IMR-90 (cell line): ENCODE data around the gene CEACAM1. TPM values are rescaled to one million over a fixed set of nuclear protein-coding genes. Genes with fewer than 3 reads are reported as not detected.

Experiments
- ATAC-seq: fragments of 200-7000 bp; cut with Tn5 transposase; 2 replicates; pipeline ENCODE4 v1.9.1; 2020; ENCODE audit warnings: low read depth, mild to moderate bottlenecking, moderate library complexity
- BruUV-seq: library from RNA; stranded (reverse); fragments of 400-500 nt; replicated peaks from 2 replicates; lab custom pipeline; 2021; lab: Mats Ljungman, UMichigan
- CTCF ChIA-PET: fragments of 300-600 bp; formaldehyde crosslinking; extraction: SDS; loops from one replicate; lab custom pipeline; 2021; ENCODE audit warnings: antibody characterized with exemption; lab: Yijun Ruan, JAX
- POLR2A ChIA-PET: fragments of 300-600 bp; sonication (Branson Sonifier 250); formaldehyde crosslinking; loops from one replicate; lab custom pipeline; 2022; ENCODE audit warnings: antibody characterized with exemption; ENCODE audit not compliant: unreplicated experiment; lab: Charles Lee
- DNase-seq: peaks from one replicate; pipeline ENCODE4 v3.0.0; 2013
- H2AFZ ChIP-seq: replicated peaks from 2 replicates; pipeline ENCODE3; 2013; ENCODE audit warnings: low read length, mild to moderate bottlenecking; ENCODE audit not compliant: poor library complexity
- H2AK5ac ChIP-seq: 2 replicates; pipeline ENCODE4 v1.6.1; 2013; ENCODE audit warnings: low read depth, low read length, inconsistent platforms
- H2AK9ac ChIP-seq: replicated peaks from 2 replicates; pipeline ENCODE3; 2013; ENCODE audit warnings: mild to moderate bottlenecking, low read depth, low read length, moderate library complexity; ENCODE audit not compliant: poor library complexity
- H2BK120ac ChIP-seq: 2 replicates; pipeline ENCODE4 v1.6.1; 2013; ENCODE audit warnings: low read depth, low read length, inconsistent platforms
- H2BK15ac ChIP-seq: 3 replicates; pipeline ENCODE4 v1.6.1; 2013; ENCODE audit warnings: low read depth, low read length, inconsistent platforms
- H2BK20ac ChIP-seq: 2 replicates; pipeline ENCODE4 v1.6.1; 2013; ENCODE audit warnings: low read depth, mild to moderate bottlenecking, inconsistent platforms, low read length, moderate library complexity
- H2BK5ac ChIP-seq: 2 replicates; pipeline ENCODE4 v1.6.1; 2013; ENCODE audit warnings: mild to moderate bottlenecking, low read depth, low read length, inconsistent platforms; ENCODE audit not compliant: poor library complexity, severe bottlenecking
- H3K14ac ChIP-seq: replicated peaks from 2 replicates; pipeline ENCODE4 v1.6.1; 2013; ENCODE audit warnings: low read depth, low read length, inconsistent platforms
- H3K18ac ChIP-seq: 2 replicates; pipeline ENCODE4 v1.6.1; 2013; ENCODE audit warnings: low read depth, low read length, control low read depth
- H3K23ac ChIP-seq: 2 replicates; pipeline ENCODE4 v1.6.1; 2013; ENCODE audit warnings: low read depth, low read length, inconsistent platforms
- H3K27ac ChIP-seq: 2 replicates; pipeline ENCODE4 v1.5.1; 2013; ENCODE audit warnings: mild to moderate bottlenecking, control low read depth, low read length; ENCODE audit not compliant: insufficient read depth
- H3K27me3 ChIP-seq: 2 replicates; pipeline ENCODE4 v1.6.1; 2013; ENCODE audit warnings: low read length; ENCODE audit not compliant: control insufficient read depth, insufficient read depth
- H3K36me3 ChIP-seq: 2 replicates; pipeline ENCODE4 v1.6.1; 2013; ENCODE audit warnings: low read length, mixed read lengths; ENCODE audit not compliant: control insufficient read depth, insufficient read depth
- H3K4ac ChIP-seq: 2 replicates; pipeline ENCODE4 v1.6.1; 2013; ENCODE audit warnings: low read depth, low read length, inconsistent platforms
- H3K4me1 ChIP-seq: 2 replicates; pipeline ENCODE4 v1.6.1; 2013; ENCODE audit warnings: low read length, mixed read lengths; ENCODE audit not compliant: control insufficient read depth, insufficient read depth
- H3K4me2 ChIP-seq: 2 replicates; pipeline ENCODE4 v1.6.1; 2013; ENCODE audit warnings: low read depth, mild to moderate bottlenecking, control low read depth, low read length, moderate library complexity
- H3K4me3 ChIP-seq: 2 replicates; pipeline ENCODE4 v1.5.1; 2013; ENCODE audit warnings: low read depth, mild to moderate bottlenecking, control low read depth, low read length, moderate library complexity; ENCODE audit not compliant: insufficient read depth
- H3K56ac ChIP-seq: 2 replicates; pipeline ENCODE4 v1.6.1; 2013; ENCODE audit warnings: low read length, inconsistent platforms; ENCODE audit not compliant: insufficient read depth; ENCODE audit errors: extremely low read depth
- H3K79me1 ChIP-seq, 2 experiments: 2 replicates each; pipeline ENCODE4 v1.6.1; 2013; ENCODE audit warnings: low read length in 2 of 2, inconsistent platforms in 1 of 2, low read depth in 1 of 2
- H3K9ac ChIP-seq: 2 replicates; pipeline ENCODE4 v1.6.1; 2013; ENCODE audit warnings: low read depth, low read length, control low read depth
- H3K9me1 ChIP-seq: 2 replicates; pipeline ENCODE4 v1.6.1; 2013; ENCODE audit warnings: low read length, inconsistent platforms; ENCODE audit not compliant: insufficient read depth
- H3K9me3 ChIP-seq: 2 replicates; pipeline ENCODE4 v1.6.1; 2013; ENCODE audit warnings: low read length; ENCODE audit not compliant: control insufficient read depth, insufficient read depth
- H4K20me1 ChIP-seq: 2 replicates; pipeline ENCODE4 v1.6.1; 2013; ENCODE audit warnings: low read length, inconsistent platforms; ENCODE audit not compliant: insufficient read depth
- H4K5ac ChIP-seq: 2 replicates; pipeline ENCODE4 v1.6.1; 2013; ENCODE audit warnings: mild to moderate bottlenecking, low read depth, low read length, control low read depth
- H4K8ac ChIP-seq, 2 experiments: 2 replicates each; pipeline ENCODE4 v1.6.1; 2013; ENCODE audit warnings: low read depth in 2 of 2, low read length in 2 of 2, control low read depth in 1 of 2, inconsistent platforms in 1 of 2
- H4K91ac ChIP-seq: 2 replicates; pipeline ENCODE4 v1.6.1; 2013; ENCODE audit warnings: low read depth, low read length, inconsistent platforms; ENCODE audit not compliant: insufficient read depth
- CEBPB ChIP-seq: IDR thresholded peaks from 2 replicates; pipeline ENCODE4 v1.6.1; 2012; ENCODE audit warnings: low read depth, low read length, improper control_type of control experiment
- CHD1 ChIP-seq: IDR thresholded peaks from 2 replicates; pipeline ENCODE4 v1.6.1; 2012; ENCODE audit warnings: low read depth, low read length, improper control_type of control experiment
- FOS ChIP-seq: fragments of 150-350 bp; IDR thresholded peaks from 2 replicates; pipeline ENCODE4 v1.6.1; 2016; ENCODE audit warnings: low read depth, low read length
- NFE2L2 ChIP-seq: fragments of 150-350 bp; IDR thresholded peaks from 2 replicates; pipeline ENCODE4 v1.6.1; 2016; ENCODE audit warnings: low read depth, mild to moderate bottlenecking, low read length
- RCOR1 ChIP-seq: IDR thresholded peaks from 2 replicates; pipeline ENCODE4 v1.6.1; 2012; ENCODE audit warnings: mild to moderate bottlenecking, low read length, improper control_type of control experiment; ENCODE audit not compliant: insufficient replicate concordance
- SMC3 ChIP-seq: fragments of 150-350 bp; IDR thresholded peaks from 2 replicates; pipeline ENCODE4 v1.6.1; 2016; ENCODE audit warnings: low read depth, mild to moderate bottlenecking, antibody characterized with exemption, low read length, moderate library complexity
- WGBS, 2 experiments: methylation state at CpG; one replicate each; pipeline versions ENCODE4 v1.1.5 to v1.1.7; 2013; ENCODE audit warnings: missing lambda C conversion rate in 2 of 2; ENCODE audit not compliant: insufficient read length in 1 of 2; ENCODE audit errors: extremely low coverage in 2 of 2; 5-methylcytosine and 5-hydroxymethylcytosine counted together
- dilution Hi-C: fragments of 300-500 bp; cut with HindIII; formaldehyde crosslinking; loops from one replicate; pipeline ENCODE4 v1.14.3; 2018; ENCODE audit warnings: low sequenced_read_pairs; ENCODE audit not compliant: unreplicated experiment
- in situ Hi-C: fragments of 300-500 bp; cut with MboI; formaldehyde crosslinking; loops from 3 replicates; pipeline ENCODE4 v1.14.3; 2019; ENCODE audit warnings: low sequenced_read_pairs, inconsistent platforms, mixed read lengths
- intact Hi-C: fragments of 100-400 bp; cut with micrococcal nuclease; formaldehyde crosslinking; loops from 2 replicates; pipeline ENCODE4 v1.10.0; 2022
- polyA plus RNA-seq, 3 experiments: library from polyadenylated mRNA; depleted of rRNA; stranded (reverse); fragments of >200 nt; gene quantifications; 2 replicates each; pipeline ENCODE4 v1.2.3, GENCODE V29; 2012; ENCODE audit warnings: low replicate concordance in 1 of 3
- total RNA-seq: library from RNA; depleted of rRNA; stranded (reverse); fragments of >200 nt; gene quantifications from 2 replicates; pipeline ENCODE4 v1.2.3, GENCODE V29; 2012
- TF ChIP-seq, protein P1 (sequence below): fragments of 150-350 bp; IDR thresholded peaks from 2 replicates; pipeline ENCODE4 v1.6.1; 2017; ENCODE audit warnings: mild to moderate bottlenecking, antibody characterized with exemption, low read length, low read depth
- TF ChIP-seq, protein P2 (sequence below): conservative IDR thresholded peaks from 2 replicates; pipeline ENCODE4 v1.5.1; 2012; ENCODE audit warnings: mild to moderate bottlenecking, low read depth, low read length, improper control_type of control experiment

CEACAM1 gene
- total and polyA plus RNA-seq, 2 of the 4 experiments (the other 2 are of a cell fraction) = not detected

DNA sequence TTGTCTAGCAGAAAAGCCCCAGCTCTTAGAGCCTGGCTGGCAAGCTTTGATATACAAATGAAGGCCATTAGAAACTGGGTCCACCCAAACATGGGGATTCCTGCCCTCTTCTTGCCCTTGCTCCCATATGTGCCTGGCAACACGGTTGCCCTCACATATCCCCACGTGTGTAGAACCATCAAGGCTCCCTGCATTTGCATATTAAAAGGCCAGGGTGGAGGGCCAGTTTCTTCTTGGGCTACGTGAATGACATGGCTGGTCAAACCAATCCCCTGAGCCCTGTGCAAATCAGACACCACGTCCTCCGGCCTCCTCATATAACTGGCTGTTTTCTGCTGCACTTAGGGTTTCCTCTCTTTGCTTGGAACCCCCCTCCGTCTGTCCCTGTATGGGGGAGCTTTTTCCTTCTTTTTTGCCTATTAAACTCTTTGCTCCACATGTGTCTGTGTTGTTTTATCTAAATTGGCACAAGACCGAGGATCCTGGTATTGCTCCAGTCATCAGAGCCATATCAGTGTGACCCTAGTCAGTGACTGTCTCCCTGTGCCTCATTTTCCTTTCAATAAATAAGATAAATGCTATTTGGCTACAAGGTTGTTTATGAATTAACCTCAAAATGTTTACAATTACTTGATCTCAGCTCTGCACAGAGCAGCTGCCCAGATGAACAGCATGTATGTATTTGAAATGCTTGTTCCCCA is 30.3 kb upstream of the CEACAM1 start:
- dilution Hi-C loops = no loop called here
- ATAC-seq = no peak
- POLR2A ChIA-PET = interaction anchor here (0.6 kb wide), 1 partner anchor 16 kb away, joined by 3 read pairs; no protein-coding TSS in a partner anchor

More for the DNA sequence above, 30.3 kb upstream of the CEACAM1 start:
- Histone ChIP-seq H2BK5ac (no peak overlapping the region), H3K14ac (no peak overlapping the region), H3K9me1 (no peaks in the 10 kb centered on the region), H4K91ac (no peak overlapping the region), H3K27me3 (peaks cover 44% of the 10 kb centered on the region), H3K4me2 (no peak overlapping the region), H4K8ac (no peak overlapping the region), H3K27ac (no peak overlapping the region), H2BK120ac (no peak overlapping the region), H3K79me1 (no peaks in the 10 kb centered on the region), H3K4ac (no peak overlapping the region), H2AK5ac (no peak overlapping the region), H2AK9ac (no peak overlapping the region), H3K23ac (no peak overlapping the region), H2BK15ac (no peak overlapping the region), H3K36me3 (no peaks in the 10 kb centered on the region), H4K5ac (no peak overlapping the region), H3K56ac (no peak overlapping the region), H3K9me3 (peaks cover 3% of the 10 kb centered on the region; the same call in 1 of the 2 replicates), H3K18ac (no peak overlapping the region), H2BK20ac (no peak overlapping the region), H3K4me1 (no peaks in the 10 kb centered on the region), H3K4me3 (no peak overlapping the region), H3K9ac (no peak overlapping the region), H4K20me1 (no peaks in the 10 kb centered on the region; the same call in 1 of the 2 replicates), H2AFZ (no peak overlapping the region)
- no peak for DNase-seq
- 0% methylated on average over 2 of the region's 7 CpGs; no CpG with 5 or more reads in 1 of the 2 experiments for WGBS, 2 experiments
- in situ Hi-C loops = no loop called here
- intact Hi-C loops = no loop called here
- CTCF ChIA-PET = no interaction called here
- TF ChIP-seq CHD1 (no peak), FOS (no peak), NFE2L2 (no peak), CEBPB (no peak), RCOR1 (no peak), SMC3 (no peak)
- TF ChIP-seq, protein P1, sequence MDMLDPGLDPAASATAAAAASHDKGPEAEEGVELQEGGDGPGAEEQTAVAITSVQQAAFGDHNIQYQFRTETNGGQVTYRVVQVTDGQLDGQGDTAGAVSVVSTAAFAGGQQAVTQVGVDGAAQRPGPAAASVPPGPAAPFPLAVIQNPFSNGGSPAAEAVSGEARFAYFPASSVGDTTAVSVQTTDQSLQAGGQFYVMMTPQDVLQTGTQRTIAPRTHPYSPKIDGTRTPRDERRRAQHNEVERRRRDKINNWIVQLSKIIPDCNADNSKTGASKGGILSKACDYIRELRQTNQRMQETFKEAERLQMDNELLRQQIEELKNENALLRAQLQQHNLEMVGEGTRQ = no peak
- TF ChIP-seq, protein P2, sequence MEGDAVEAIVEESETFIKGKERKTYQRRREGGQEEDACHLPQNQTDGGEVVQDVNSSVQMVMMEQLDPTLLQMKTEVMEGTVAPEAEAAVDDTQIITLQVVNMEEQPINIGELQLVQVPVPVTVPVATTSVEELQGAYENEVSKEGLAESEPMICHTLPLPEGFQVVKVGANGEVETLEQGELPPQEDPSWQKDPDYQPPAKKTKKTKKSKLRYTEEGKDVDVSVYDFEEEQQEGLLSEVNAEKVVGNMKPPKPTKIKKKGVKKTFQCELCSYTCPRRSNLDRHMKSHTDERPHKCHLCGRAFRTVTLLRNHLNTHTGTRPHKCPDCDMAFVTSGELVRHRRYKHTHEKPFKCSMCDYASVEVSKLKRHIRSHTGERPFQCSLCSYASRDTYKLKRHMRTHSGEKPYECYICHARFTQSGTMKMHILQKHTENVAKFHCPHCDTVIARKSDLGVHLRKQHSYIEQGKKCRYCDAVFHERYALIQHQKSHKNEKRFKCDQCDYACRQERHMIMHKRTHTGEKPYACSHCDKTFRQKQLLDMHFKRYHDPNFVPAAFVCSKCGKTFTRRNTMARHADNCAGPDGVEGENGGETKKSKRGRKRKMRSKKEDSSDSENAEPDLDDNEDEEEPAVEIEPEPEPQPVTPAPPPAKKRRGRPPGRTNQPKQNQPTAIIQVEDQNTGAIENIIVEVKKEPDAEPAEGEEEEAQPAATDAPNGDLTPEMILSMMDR = no peak
- no TSS peak for BruUV-seq
